ENCODE results near the gene RPP40.

GRCh38 chr6:5050009-5050408, 46.2 kb upstream of the RPP40 start:
- TF ChIP-seq CTCF (IDR thresholded peaks at IDR 0.05) (no peak), POLR2A (IDR thresholded peaks at IDR 0.05) (no peak), EP300 (IDR thresholded peaks at IDR 0.05) (no peak)

Measured in stomach (tissue), 4 donors.